ENCODE measurements around the gene SUPT3H. TPM values are rescaled to one million over a fixed set of nuclear protein-coding genes. Genes with fewer than 3 reads are reported as not detected.
A peak's percentile ranks its signal among the peaks of the same experiment; 100 is the strongest.
"Not testable (repeated sequence)": the region's sequence is repeated elsewhere in the genome, so short reads cannot be mapped to it uniquely, and the experiment has no call there.

Gene SUPT3H
- total RNA-seq, 2 donors from 2014 or later, result 5.3 to 9.6 TPM

DNA sequence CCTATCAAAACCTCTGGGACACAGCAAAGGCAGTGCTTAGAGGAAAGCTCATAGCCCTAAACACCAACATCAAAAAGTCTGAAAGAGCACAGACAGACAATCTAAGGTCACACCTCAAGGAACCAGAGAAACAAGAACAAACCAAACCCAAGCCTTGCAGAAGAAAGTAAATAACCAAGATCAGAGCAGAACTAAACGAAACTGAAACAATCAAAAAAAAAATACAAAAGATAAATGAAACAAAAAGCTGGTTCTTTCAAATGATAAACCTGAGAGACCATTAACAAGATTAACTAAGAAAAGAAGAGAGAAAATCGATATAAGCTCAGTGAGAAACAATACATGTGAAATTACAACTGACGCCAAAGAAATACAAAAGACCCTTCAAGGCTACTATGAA is 84.4 kb downstream of the SUPT3H start:
- no peak for ATAC-seq
- Mint-ChIP-seq H3K4me1 (ENCODE audit: low read depth in 2 of 2) (peaks cover 15 to 22% of the 10 kb centered on the region in 2 donors), H3K27ac (peak overlapping the region in 1 of 2 donors; percentile 29), H3K36me3 (no peaks in the 10 kb centered on the region), H3K9me3 (no peaks in the 10 kb centered on the region), H3K27me3 (no peaks in the 10 kb centered on the region), H3K4me3 (peak overlapping the region; percentile 67)
- DNase-seq (ENCODE audit: low spot score), result no peak

DNA sequence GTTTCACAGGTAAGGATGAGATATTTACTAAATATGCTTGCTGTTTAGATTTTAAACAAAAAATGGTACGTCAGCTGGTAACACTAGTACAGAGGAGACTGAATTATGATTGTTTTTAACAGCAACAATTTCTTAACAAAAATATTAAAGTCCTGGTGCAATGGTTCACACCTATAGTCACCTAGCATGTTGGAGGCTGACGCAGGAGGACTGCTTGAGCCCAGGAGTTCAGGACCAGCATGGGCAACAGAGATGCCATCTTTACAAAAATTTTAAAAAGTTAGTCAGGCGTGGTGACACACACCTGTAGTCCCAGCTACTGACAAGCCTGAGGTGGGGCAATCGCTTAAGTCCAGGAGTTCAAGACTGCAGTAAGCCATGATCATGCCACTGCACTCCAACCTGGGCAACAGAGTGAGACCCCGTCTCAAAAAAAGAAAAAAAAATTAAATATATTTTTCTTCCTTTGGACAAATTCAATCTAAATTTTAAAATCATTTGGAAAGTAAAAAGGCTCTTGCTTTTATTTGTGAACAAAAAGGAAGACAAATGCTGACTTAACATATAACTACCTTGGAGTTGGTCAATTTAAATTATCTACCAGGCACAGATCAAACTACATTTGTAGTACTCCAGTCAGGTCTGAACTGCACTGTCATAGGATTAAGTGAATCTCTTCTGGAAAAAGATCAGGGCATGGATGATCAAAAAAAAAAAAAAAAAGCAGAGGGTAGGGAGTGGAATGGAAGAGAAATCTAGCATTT is 87.8 kb downstream of the SUPT3H start:
- no peak overlapping the region for H3K4me3 Mint-ChIP-seq
- H3K4me1 Mint-ChIP-seq (ENCODE audit: low read depth in 2 of 2), result peaks cover 15 to 22% of the 10 kb centered on the region in 2 donors
- H3K27me3 Mint-ChIP-seq, result no peaks in the 10 kb centered on the region
- no peak for DNase-seq (ENCODE audit: low spot score)
- H3K27ac Mint-ChIP-seq, result no peak overlapping the region
- H3K36me3 Mint-ChIP-seq, result no peaks in the 10 kb centered on the region
- H3K9me3 Mint-ChIP-seq, result no peaks in the 10 kb centered on the region
- no peak for ATAC-seq

GRCh38 chr6:45286707-45287106 is 91.0 kb downstream of the SUPT3H start:
- not testable (repeated sequence) for H3K4me3 Mint-ChIP-seq; H3K9me3 Mint-ChIP-seq; DNase-seq (ENCODE audit: low spot score); H3K36me3 Mint-ChIP-seq; H3K27me3 Mint-ChIP-seq; H3K4me1 Mint-ChIP-seq (ENCODE audit: low read depth in 2 of 2); ATAC-seq; H3K27ac Mint-ChIP-seq

GRCh38 chr6:45278367-45278766 is 99.4 kb downstream of the SUPT3H start:
- no peak overlapping the region for H3K27ac Mint-ChIP-seq
- no peaks in the 10 kb centered on the region for H3K27me3 Mint-ChIP-seq
- ATAC-seq (no peak), DNase-seq (ENCODE audit: low spot score) (no peak)
- H3K4me3 Mint-ChIP-seq, result no peak overlapping the region
- peaks cover 3% of the 10 kb centered on the region for H3K9me3 Mint-ChIP-seq
- H3K36me3 Mint-ChIP-seq, result peaks cover 13% of the 10 kb centered on the region
- H3K4me1 Mint-ChIP-seq (ENCODE audit: low read depth in 2 of 2), result peaks cover 0 to 6% of the 10 kb centered on the region in 2 donors

DNA sequence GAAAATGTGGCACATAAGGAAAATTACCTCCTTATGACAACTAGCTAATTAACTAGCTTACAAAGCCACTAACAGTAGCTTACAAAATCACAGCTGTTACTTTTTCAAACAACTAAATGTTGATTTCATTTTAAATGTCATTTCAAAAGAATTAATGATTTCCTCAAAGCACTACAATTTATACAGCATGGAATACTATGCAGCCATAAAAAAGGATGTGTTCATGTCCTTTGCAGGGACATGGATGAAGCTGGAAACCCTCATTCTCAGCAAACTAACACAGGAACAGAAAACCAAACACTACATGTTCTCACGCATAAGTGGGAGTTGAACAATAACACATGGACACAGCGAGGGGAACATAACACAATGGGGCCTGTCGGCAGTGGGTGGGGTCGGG is 100.0 kb downstream of the SUPT3H start:
- H3K27ac Mint-ChIP-seq; H3K9me3 Mint-ChIP-seq; H3K4me3 Mint-ChIP-seq; DNase-seq (ENCODE audit: low spot score); H3K4me1 Mint-ChIP-seq (ENCODE audit: low read depth in 2 of 2); ATAC-seq; H3K27me3 Mint-ChIP-seq: not testable (repeated sequence)
- peaks cover 17% of the 10 kb centered on the region for H3K36me3 Mint-ChIP-seq

DNA sequence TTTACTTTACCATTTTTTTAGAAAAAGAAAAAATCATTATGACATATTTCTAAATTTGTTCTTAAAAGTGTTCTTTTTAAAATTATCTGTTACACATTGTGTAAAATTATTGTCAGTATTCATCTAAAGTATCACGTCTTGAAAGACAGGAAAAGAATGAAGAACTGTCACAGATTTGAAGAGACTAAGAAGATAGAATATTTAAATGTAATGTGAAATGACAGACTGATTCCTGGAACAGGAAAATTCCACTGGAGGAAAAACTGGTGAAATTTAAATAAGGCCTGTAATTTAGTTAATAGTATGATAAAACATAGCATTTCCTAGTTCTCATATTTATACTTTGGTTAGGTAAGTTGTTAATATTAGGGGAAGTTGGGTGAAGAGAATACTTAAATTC is 102.4 kb downstream of the SUPT3H start:
- H3K27ac Mint-ChIP-seq, result no peak overlapping the region
- DNase-seq (ENCODE audit: low spot score) (no peak), ATAC-seq (no peak)
- H3K36me3 Mint-ChIP-seq, result peaks cover 26% of the 10 kb centered on the region
- H3K4me3 Mint-ChIP-seq, result no peak overlapping the region
- no peaks in the 10 kb centered on the region for H3K27me3 Mint-ChIP-seq
- peaks cover 0 to 6% of the 10 kb centered on the region in 2 donors for H3K4me1 Mint-ChIP-seq (ENCODE audit: low read depth in 2 of 2)
- no peaks in the 10 kb centered on the region for H3K9me3 Mint-ChIP-seq

DNA sequence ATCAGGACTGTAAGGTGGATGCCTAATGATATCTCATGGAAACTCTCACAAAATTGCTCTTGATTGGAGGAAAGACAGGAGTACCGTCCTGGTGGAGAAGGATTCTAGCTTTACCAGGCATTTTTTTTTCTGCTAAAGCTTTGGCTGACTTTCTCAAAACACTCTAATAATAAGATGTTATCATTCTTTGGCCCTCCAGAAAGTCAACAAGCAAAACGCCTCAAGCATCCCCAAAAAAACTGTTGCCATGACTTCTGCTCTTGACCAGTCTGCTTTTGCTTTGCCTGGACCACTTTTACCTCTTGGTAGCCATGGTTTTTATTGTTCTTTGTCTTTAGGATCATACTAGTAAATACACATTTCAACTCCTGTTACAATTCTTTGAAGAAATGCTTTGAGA is 105.1 kb downstream of the SUPT3H start:
- H3K4me3 Mint-ChIP-seq, result no peak overlapping the region
- no peaks in the 10 kb centered on the region for H3K4me1 Mint-ChIP-seq (ENCODE audit: low read depth in 2 of 2)
- no peaks in the 10 kb centered on the region for H3K27me3 Mint-ChIP-seq
- H3K9me3 Mint-ChIP-seq, result no peaks in the 10 kb centered on the region
- no peak for ATAC-seq
- H3K27ac Mint-ChIP-seq, result no peak overlapping the region
- DNase-seq (ENCODE audit: low spot score), result no peak
- peaks cover 18% of the 10 kb centered on the region for H3K36me3 Mint-ChIP-seq

GRCh38 chr6:45265246-45265645 is 112.5 kb downstream of the SUPT3H start:
- Mint-ChIP-seq H3K4me3 (no peak overlapping the region), H3K27ac (no peak overlapping the region), H3K9me3 (no peaks in the 10 kb centered on the region), H3K4me1 (ENCODE audit: low read depth in 2 of 2) (no peaks in the 10 kb centered on the region), H3K36me3 (no peaks in the 10 kb centered on the region), H3K27me3 (no peaks in the 10 kb centered on the region)
- DNase-seq (ENCODE audit: low spot score), result no peak
- ATAC-seq, result no peak

DNA sequence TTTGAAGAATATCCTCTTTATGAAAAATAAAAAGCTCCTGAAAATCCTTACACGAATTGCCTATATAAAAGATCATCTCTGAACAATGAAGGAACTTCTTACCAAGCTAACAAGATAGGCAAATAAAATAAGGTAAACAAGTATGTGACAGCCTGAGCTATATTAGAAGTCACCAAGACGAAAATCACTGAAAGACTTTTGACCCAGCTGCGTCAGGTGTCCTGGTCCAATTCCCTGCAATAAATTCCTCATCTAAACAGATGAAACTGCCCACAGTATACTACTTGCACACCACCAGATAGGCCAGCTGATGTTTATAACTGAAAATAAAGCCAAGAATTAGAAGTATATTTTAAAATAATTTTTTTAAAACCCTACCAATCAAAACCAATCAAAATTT is 117.0 kb downstream of the SUPT3H start:
- Mint-ChIP-seq H3K27ac (no peak overlapping the region), H3K4me1 (ENCODE audit: low read depth in 2 of 2) (no peaks in the 10 kb centered on the region), H3K36me3 (no peaks in the 10 kb centered on the region), H3K9me3 (no peaks in the 10 kb centered on the region), H3K4me3 (no peak overlapping the region), H3K27me3 (no peaks in the 10 kb centered on the region)
- DNase-seq (ENCODE audit: low spot score), result no peak
- no peak for ATAC-seq

GRCh38 chr6:45256697-45257695 is 120.7 kb downstream of the SUPT3H start:
- ATAC-seq, result no peak
- DNase-seq (ENCODE audit: low spot score), result no peak
- H3K9me3 Mint-ChIP-seq, result no peaks in the 10 kb centered on the region
- H3K27me3 Mint-ChIP-seq, result no peaks in the 10 kb centered on the region
- no peak overlapping the region for H3K27ac Mint-ChIP-seq
- H3K4me1 Mint-ChIP-seq (ENCODE audit: low read depth in 2 of 2), result no peaks in the 10 kb centered on the region
- no peak overlapping the region for H3K4me3 Mint-ChIP-seq
- no peaks in the 10 kb centered on the region for H3K36me3 Mint-ChIP-seq

DNA sequence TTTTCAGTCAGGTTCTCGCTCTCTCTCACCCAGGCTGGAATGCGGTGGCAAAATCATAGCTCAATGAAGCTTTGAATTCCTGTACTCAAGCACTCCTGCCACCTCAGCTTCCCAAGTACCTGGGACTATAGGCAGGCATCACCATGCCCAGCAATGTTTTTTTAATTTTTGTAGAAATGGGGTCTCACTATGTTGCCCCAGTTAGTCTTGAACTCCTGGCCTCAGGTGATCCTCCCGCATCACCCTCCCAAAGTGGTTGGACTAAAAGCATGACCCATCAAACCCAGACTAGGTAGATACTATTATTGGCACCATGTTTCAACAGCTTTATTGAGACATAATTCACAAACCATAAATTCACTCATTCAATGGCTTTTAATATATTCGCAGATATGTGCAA is 122.3 kb downstream of the SUPT3H start:
- Mint-ChIP-seq H3K4me3 (no peak overlapping the region), H3K36me3 (no peaks in the 10 kb centered on the region), H3K27ac (no peak overlapping the region), H3K27me3 (no peaks in the 10 kb centered on the region), H3K4me1 (ENCODE audit: low read depth in 2 of 2) (no peaks in the 10 kb centered on the region), H3K9me3 (no peaks in the 10 kb centered on the region)
- DNase-seq (ENCODE audit: low spot score), result no peak
- ATAC-seq, result no peak

GRCh38 chr6:45254253-45254652 is 123.5 kb downstream of the SUPT3H start:
- no peaks in the 10 kb centered on the region for H3K9me3 Mint-ChIP-seq
- DNase-seq (ENCODE audit: low spot score) (no peak), ATAC-seq (no peak)
- H3K36me3 Mint-ChIP-seq, result no peaks in the 10 kb centered on the region
- no peak overlapping the region for H3K4me3 Mint-ChIP-seq
- no peaks in the 10 kb centered on the region for H3K27me3 Mint-ChIP-seq
- H3K27ac Mint-ChIP-seq, result no peak overlapping the region
- no peaks in the 10 kb centered on the region for H3K4me1 Mint-ChIP-seq (ENCODE audit: low read depth in 2 of 2)

DNA sequence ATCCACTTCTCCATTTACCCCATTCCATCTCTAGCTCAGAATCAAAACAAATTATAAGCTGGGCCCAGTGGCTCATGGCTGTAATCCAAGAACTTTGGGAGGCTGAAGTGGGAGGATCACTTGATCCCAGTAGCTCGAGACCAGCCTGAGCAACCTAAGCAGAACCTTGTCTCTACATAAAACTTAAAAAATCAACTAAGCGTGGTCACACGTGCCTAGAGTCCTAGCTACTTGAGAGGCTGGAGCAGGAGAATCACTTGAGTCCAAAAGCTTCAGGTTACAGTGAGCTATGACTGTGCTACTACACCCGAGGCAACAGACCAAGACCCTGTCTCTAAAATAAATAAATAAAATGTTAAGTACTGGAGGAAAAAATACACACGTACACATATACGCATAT is 124.3 kb downstream of the SUPT3H start:
- H3K27me3 Mint-ChIP-seq, result no peaks in the 10 kb centered on the region
- DNase-seq (ENCODE audit: low spot score) (no peak), ATAC-seq (no peak)
- no peaks in the 10 kb centered on the region for H3K4me1 Mint-ChIP-seq (ENCODE audit: low read depth in 2 of 2)
- H3K9me3 Mint-ChIP-seq, result no peaks in the 10 kb centered on the region
- no peaks in the 10 kb centered on the region for H3K36me3 Mint-ChIP-seq
- H3K27ac Mint-ChIP-seq, result no peak overlapping the region
- H3K4me3 Mint-ChIP-seq, result no peak overlapping the region

DNA sequence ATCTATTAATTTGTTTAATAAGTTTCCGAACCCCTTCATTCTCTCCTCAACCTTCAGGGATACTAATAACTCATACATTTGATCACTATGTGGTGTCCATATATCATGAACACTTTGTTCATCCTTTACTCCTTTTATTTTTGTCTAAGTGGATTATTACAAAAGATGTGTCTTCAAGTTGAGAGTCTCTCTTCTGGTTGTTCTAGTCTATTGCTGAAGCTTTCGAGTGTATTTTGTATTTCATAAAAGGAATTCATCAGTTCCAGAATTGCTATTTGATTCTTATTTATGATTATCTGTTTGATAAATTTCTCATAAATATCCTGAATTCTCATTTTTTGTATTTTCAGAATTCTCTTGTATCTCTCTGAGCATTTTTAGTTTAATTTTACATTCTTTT is 146.1 kb downstream of the SUPT3H start:
- H3K27ac Mint-ChIP-seq, result no peak overlapping the region
- H3K9me3 Mint-ChIP-seq, result peaks cover 8% of the 10 kb centered on the region
- ATAC-seq (no peak), DNase-seq (ENCODE audit: low spot score) (no peak)
- H3K27me3 Mint-ChIP-seq, result no peaks in the 10 kb centered on the region
- peaks cover 16% of the 10 kb centered on the region for H3K36me3 Mint-ChIP-seq
- H3K4me1 Mint-ChIP-seq (ENCODE audit: low read depth in 2 of 2), result no peaks in the 10 kb centered on the region
- no peak overlapping the region for H3K4me3 Mint-ChIP-seq
